ENCODE measurements around the gene GRIP1. TPM values are rescaled to one million over a fixed set of nuclear protein-coding genes. Genes with fewer than 3 reads are reported as not detected.

GRIP1 gene
- total RNA-seq, 1 donor from 2014 or later = 0.47 TPM

DNA sequence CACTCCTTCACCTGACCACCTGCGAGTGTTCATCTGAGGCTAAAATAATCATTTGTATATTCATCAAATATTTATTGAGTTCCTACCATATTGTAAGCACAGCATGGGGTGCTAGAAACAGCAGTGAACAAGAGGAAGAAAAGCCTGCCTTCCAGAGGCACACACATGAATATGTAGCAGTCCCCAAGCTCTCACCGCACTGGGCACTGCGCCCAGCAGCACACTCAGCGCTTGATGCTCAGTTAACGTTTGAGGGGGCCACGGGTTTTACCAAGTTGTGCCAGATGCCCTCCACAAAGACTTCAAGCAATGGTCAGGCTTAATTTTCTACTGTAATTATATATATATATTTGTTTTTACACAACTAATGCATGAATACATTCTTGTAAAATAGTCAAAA, 324.6 kb downstream of the GRIP1 start:
- H3K4me1 ChIP-seq = no peaks in the 10 kb centered on the region
- TF ChIP-seq, protein P1, sequence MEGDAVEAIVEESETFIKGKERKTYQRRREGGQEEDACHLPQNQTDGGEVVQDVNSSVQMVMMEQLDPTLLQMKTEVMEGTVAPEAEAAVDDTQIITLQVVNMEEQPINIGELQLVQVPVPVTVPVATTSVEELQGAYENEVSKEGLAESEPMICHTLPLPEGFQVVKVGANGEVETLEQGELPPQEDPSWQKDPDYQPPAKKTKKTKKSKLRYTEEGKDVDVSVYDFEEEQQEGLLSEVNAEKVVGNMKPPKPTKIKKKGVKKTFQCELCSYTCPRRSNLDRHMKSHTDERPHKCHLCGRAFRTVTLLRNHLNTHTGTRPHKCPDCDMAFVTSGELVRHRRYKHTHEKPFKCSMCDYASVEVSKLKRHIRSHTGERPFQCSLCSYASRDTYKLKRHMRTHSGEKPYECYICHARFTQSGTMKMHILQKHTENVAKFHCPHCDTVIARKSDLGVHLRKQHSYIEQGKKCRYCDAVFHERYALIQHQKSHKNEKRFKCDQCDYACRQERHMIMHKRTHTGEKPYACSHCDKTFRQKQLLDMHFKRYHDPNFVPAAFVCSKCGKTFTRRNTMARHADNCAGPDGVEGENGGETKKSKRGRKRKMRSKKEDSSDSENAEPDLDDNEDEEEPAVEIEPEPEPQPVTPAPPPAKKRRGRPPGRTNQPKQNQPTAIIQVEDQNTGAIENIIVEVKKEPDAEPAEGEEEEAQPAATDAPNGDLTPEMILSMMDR (IDR thresholded peaks at IDR 0.05; ENCODE audit: borderline replicate concordance) = no peak
- no peak overlapping the region for H3K4me3 ChIP-seq
- no peaks in the 10 kb centered on the region for H3K36me3 ChIP-seq
- H3K27me3 ChIP-seq (ENCODE audit: low read depth) = no peaks in the 10 kb centered on the region
- intact Hi-C loops (cut with micrococcal nuclease) = no loop called here
- DNase-seq = no peak
- no peak overlapping the region for H3K27ac ChIP-seq (replicated peaks)
- H3K9me3 ChIP-seq (replicated peaks) = no peaks in the 10 kb centered on the region

- no peaks in the 10 kb centered on the region for H3K36me3 ChIP-seq
- H3K27me3 ChIP-seq (ENCODE audit: low read depth) = no peaks in the 10 kb centered on the region
- intact Hi-C loops (cut with micrococcal nuclease) = no loop called here
- no peaks in the 10 kb centered on the region for H3K9me3 ChIP-seq (replicated peaks)
- H3K4me1 ChIP-seq = no peaks in the 10 kb centered on the region
- TF ChIP-seq, protein P1 (IDR thresholded peaks at IDR 0.05; ENCODE audit: borderline replicate concordance) = no peak
- H3K4me3 ChIP-seq = no peak overlapping the region
- no peak overlapping the region for H3K27ac ChIP-seq (replicated peaks)
- DNase-seq = no peak
Measured at GRCh38 chr12:66352899-66353298, 326.0 kb downstream of the GRIP1 start.

DNA sequence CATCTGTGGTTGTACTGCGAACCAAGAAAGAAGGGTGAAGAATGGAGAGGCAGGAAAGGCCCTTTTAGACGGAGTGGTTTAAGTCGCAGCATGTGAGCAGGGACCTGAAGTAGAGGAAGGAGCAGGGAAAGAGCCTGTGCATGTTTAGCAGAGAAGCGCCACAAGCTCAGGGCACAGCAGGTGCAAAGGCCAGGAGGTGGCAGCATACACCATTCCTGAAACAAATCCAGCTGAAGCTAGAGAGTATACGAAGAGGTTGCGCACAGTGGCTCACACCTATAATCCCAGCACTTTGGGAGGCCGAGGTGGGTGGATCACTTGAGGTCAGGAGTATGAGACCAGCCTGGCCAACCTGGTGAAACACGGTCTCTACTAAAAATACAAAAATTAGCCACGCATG, 326.7 kb downstream of the GRIP1 start:
- Histone ChIP-seq H3K4me3 (no peak overlapping the region), H3K27me3 (ENCODE audit: low read depth) (no peaks in the 10 kb centered on the region), H3K27ac (replicated peaks) (no peak overlapping the region), H3K36me3 (no peaks in the 10 kb centered on the region), H3K4me1 (no peaks in the 10 kb centered on the region), H3K9me3 (replicated peaks) (no peaks in the 10 kb centered on the region)
- intact Hi-C loops (cut with micrococcal nuclease) = no loop called here
- DNase-seq = peak; percentile 17
- TF ChIP-seq, protein P1 (IDR thresholded peaks at IDR 0.05; ENCODE audit: borderline replicate concordance) = peak; percentile 52

DNA sequence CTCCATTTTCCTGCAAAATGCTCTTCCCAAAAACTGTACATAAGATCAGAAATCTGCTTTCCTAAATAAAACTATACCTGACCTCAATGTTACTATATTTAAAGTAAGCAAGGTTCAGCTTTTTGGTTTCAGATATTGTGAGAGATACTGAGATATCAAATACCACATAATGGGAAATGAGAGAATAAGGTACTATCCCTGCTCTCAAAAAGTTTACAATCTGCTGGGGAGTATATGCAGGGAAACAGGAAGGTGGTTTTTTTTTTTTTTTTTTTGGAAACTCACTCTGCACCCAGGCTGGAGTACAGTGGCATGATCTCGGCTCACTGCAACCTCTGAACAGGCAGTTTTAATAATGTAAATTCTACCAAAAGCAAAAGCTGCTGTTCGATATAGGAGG, 327.6 kb downstream of the GRIP1 start:
- Histone ChIP-seq H3K4me1 (no peaks in the 10 kb centered on the region), H3K9me3 (replicated peaks) (no peaks in the 10 kb centered on the region), H3K4me3 (no peak overlapping the region), H3K27me3 (ENCODE audit: low read depth) (no peaks in the 10 kb centered on the region), H3K36me3 (peaks cover 8% of the 10 kb centered on the region), H3K27ac (replicated peaks) (no peak overlapping the region)
- no peak for DNase-seq
- TF ChIP-seq, protein P1 (IDR thresholded peaks at IDR 0.05; ENCODE audit: borderline replicate concordance) = no peak
- intact Hi-C loops (cut with micrococcal nuclease) = no loop called here

GRCh38 chr12:66345956-66346355, 332.9 kb downstream of the GRIP1 start:
- Histone ChIP-seq H3K9me3 (replicated peaks) (peaks cover 38% of the 10 kb centered on the region), H3K4me1 (no peaks in the 10 kb centered on the region), H3K36me3 (peaks cover 46% of the 10 kb centered on the region), H3K4me3 (no peak overlapping the region), H3K27ac (replicated peaks) (no peak overlapping the region), H3K27me3 (ENCODE audit: low read depth) (no peaks in the 10 kb centered on the region)
- intact Hi-C loops (cut with micrococcal nuclease) = no loop called here
- DNase-seq = no peak
- TF ChIP-seq, protein P1 (IDR thresholded peaks at IDR 0.05; ENCODE audit: borderline replicate concordance) = no peak

- no peak overlapping the region for H3K27ac ChIP-seq (replicated peaks)
- H3K4me3 ChIP-seq = no peak overlapping the region
- TF ChIP-seq, protein P1 (IDR thresholded peaks at IDR 0.05; ENCODE audit: borderline replicate concordance) = no peak
- H3K9me3 ChIP-seq (replicated peaks) = peaks cover 45% of the 10 kb centered on the region
- H3K36me3 ChIP-seq = peaks cover 52% of the 10 kb centered on the region
- DNase-seq = no peak
- no peaks in the 10 kb centered on the region for H3K27me3 ChIP-seq (ENCODE audit: low read depth)
- H3K4me1 ChIP-seq = no peaks in the 10 kb centered on the region
- intact Hi-C loops (cut with micrococcal nuclease) = no loop called here
Measured at GRCh38 chr12:66345212-66345611, 333.7 kb downstream of the GRIP1 start.
